ENCODE results near the gene ATF6.

GRCh38 chr1:161908264-161908663, 142.1 kb downstream of the ATF6 start:
- TF ChIP-seq, protein P1, sequence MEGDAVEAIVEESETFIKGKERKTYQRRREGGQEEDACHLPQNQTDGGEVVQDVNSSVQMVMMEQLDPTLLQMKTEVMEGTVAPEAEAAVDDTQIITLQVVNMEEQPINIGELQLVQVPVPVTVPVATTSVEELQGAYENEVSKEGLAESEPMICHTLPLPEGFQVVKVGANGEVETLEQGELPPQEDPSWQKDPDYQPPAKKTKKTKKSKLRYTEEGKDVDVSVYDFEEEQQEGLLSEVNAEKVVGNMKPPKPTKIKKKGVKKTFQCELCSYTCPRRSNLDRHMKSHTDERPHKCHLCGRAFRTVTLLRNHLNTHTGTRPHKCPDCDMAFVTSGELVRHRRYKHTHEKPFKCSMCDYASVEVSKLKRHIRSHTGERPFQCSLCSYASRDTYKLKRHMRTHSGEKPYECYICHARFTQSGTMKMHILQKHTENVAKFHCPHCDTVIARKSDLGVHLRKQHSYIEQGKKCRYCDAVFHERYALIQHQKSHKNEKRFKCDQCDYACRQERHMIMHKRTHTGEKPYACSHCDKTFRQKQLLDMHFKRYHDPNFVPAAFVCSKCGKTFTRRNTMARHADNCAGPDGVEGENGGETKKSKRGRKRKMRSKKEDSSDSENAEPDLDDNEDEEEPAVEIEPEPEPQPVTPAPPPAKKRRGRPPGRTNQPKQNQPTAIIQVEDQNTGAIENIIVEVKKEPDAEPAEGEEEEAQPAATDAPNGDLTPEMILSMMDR (IDR thresholded peaks at IDR 0.05): no peak
- TF ChIP-seq POLR2A (IDR thresholded peaks at IDR 0.05): no peak

Data from testis (tissue), 2 donors.